GM18520 (cell line): ENCODE measurements around the gene ADCY5.
"Not testable (repeated sequence)": the region's sequence is repeated elsewhere in the genome, so short reads cannot be mapped to it uniquely, and the experiment has no call there.

ENCODE experiments used
- ATAC-seq: cut with Tn5 transposase; IDR thresholded peaks from one replicate; pipeline ENCODE4 v1.9.1; 2021; ENCODE audit not compliant: unreplicated experiment

The ADCY5 gene

DNA sequence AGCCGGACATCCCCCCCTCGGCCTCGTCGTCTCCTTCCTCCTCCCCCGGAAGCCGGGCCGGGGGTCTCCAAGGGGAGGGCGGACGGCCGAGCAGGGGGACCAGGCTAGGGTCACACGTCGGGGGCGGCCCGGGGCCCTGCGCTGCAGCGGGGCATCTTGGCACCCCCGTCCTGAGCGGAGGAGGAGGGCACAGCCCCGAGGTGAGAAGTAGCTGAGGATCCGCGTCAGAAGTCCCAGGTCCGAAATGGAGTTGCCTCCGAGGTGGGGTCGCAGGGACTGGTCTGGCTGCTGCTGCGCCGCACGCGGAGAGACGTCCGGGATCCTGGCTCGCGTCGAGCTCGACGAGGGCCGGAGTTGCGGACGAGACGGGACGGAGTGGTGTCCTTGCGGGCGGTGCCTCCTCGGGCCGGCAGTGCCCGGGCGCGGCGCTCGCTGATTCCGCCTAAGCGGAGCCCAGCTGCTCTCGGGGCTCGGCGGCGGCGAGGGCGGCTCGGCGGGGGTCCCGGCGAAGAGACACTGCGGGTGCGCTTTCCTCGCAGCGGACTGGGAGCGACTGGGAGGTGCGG, at the start of gene ADCY5:
TSS of gene ADCY5 (minus strand) at position 555 of the 566 bp plus-strand sequence. CDS start at position 10, 545 bp downstream.
- no peak for ATAC-seq

DNA sequence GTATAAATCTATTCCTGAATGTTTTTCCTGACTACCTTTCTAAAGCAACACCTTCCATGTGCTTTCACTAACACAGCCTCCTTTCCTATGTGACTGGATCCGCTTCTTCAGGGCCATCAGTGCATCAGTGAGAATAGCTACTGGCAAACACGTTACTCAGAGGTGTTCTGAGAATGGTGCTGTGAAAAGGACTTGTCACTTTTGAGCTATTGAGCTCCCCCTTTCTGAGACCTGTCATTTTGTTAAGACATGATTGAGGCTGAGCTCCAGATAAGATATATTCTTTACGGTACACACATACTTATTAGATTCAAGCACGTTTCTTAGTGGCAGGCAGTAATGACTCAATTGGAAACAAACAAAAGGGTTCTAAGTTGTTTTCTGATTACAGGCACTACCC, 45.0 kb upstream of the ADCY5 start:
- no peak for ATAC-seq

DNA sequence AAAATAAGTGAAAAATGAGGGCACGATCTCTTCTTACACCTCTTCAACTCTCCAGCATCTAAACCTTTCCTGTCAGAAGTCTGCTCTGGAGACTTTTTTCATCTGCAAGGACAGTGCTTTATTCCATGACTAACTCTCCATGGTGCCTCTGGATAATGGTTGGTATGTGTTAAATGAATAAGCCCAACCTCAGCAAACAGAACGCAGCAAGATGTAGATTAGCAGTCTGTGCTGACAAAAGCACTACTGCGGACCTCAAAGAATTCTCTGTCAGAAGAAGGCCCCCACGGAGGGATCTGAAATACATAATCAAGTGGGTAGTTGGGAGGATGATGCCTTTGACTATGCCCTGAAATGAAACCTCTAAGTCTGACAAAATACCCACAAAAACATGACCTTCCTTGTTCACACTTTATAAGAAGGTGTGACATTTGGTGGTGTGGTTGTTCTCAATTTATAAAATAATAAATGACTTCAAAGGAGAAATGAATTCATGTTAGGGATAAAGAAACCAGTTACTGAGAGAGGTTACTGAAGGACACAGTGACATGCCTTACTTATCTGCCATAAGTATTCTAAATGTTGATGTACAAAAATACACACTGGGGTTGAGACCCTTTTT, 43.2 kb upstream of the ADCY5 start:
- no peak for ATAC-seq

DNA sequence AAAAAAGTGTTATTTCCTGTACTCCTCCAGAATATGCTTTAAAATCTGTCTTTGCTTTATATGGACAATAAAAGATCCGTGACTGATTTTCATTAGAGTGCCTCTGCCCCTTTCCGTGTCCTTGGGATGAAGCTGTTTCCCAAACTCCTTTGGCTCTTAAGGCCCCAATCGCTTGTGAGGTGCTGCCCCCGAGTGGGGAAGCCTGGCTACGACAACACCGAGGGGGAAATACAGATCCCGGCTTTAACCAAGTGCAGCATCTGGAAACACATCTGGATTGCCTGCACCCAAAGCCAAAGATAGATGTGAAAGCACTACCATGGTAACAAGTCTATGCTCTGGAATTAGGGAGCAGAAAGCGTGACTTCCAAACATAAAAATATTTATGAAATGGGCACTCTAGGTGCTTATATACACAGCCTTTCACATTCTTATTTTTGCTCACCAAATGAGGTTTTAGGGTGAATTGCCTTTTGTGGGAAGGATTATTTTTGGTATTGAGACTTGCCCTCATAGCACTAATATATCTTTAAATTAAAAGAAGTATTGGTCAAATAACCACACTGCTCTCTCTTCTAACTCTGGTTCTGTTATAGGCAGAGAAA, 40.6 kb upstream of the ADCY5 start:
- no peak for ATAC-seq

DNA sequence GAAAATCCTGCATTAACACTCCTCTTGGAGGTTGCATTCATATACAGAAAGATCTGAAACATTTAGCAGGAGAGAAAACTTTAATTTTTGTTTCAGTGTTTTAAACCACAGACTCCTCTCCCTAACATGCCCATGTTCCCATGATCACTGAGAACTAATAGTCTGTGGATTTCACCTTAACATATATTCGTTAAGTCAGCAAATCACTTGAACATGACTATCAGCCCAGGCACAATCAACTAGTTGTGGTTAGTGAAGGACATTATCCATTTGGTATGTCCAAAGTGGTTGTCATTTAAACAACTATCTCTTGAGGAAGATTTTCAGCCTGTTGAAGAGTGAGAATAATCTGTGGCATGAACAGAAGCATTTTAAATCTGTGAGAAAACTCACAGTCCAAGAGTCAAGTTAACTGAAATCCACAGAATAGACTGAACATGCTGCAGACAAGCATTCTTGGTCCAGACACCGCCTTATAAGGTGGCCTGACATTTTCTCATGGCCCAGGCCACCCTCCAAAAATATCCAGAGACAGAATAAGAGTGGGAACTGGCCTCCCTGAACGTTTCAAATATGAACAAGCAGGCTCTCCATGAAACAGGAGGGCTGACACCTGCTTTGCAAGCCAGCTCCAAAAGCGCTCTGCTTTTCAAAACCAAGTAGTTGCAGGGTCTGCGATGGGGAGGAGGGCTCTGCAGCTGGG, 39.9 kb upstream of the ADCY5 start:
- no peak for ATAC-seq

DNA sequence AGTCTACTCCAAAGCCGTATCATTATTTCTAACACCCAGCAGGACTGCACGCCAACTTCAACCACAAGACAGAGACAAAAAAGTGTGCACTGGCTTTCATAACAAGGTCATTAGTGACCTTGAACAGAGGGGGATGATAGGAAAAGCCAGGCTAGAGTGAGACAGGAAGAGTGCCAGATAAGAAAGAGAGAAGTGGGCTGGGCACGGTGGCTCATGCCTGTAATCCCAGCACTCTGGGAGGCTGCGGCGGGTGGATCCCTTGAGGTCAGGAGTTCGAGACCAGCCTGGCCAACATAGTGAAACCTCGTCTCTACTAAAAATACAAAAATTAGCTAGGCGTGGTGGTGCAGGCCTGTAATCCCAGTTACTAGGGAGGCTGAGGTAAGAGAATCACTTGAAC, 38.2 kb upstream of the ADCY5 start:
- not testable (repeated sequence) for ATAC-seq

DNA sequence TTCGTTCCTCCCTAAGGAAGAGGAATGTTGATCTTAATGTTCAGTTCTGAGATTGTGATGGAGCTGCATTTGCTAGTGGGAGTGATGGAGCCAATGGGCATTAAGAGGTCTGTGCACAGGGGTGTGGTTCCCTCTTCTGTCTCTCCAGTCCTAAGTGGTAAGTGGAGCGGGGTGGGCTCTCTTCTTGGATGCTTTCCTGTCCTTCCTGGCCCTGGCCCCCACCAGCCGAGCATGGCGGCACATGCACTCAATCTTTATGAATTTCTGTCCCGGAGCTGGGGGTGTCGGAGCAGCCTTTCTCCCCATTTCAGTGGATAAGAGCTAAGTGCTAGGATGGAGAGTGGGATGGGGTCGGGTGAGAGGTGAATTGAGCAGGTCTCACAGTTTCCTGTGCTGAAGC, 37.6 kb upstream of the ADCY5 start:
- no peak for ATAC-seq

DNA sequence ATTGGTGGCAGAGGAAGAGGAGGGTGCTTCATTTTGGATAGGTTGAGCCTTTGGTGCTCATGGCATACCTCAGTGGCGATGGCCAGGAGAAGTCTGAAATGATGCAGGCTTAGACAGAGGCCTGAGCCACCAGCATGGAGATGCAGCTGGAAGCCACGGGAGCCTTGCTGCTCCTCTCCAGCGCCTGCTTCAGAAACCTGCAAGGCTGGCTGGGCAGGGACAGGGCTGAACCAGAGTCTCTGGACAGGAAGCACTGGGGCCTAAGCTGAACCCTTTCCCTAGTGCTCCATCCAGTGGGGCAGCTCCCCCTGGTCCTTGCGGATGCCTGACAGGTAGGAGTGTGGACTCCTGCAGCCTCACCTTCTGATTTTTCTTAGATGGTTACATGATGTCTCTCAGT, 36.7 kb upstream of the ADCY5 start:
- no peak for ATAC-seq

DNA sequence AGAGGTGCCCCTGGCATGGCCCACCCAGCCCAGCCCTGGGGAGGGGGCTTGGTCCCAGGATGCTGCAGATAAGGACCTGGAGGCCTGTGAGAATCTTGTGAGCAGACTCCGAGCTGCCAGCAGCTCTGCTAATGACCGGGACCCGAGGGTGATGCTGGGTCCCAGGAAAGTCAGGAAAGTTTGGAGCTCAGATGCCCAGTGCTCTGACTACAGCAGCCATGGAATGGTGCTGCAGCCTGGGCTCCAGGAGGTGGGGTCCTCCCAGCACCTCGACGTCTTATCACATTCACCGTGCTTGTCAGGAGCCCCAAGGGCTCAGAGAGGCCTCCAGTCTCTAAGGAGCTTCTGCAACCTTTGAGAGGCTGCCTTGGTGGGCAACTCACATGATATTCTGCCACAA, 34.3 kb upstream of the ADCY5 start:
- no peak for ATAC-seq

DNA sequence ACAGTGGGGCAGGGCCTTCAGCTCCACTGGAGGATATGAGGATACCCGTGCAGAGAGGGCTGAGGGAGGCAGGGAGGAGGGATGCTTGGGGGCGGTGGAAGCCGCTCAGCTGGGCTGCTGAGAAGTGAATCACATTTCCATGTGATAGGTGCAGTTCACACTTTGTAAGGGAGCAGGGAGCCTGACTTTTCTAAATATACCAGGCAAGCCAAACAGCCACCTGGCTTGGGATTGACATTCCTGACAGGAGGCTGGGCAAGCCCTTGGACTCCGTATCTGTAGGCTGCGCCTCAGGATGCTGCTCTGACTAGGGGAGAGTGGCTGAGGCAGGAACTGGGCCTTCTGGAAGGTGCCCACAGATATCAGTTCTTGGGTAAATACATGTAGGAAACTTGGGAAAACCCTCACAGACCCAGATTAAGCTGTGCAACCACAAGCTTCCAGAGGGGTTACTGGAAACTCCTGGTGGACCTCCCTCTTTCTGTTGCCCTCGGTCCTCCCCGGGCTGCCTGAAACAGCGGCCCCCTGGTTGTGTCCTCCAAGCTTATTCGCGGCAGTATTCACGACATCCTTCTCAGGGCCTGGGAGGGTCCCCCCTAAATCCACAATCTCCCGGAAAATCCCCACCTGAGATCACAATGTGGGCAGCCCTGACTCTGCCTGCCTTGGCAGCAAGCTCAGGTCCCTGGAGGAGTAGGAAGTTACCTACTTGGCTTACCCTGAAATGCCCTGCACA, 33.0 kb upstream of the ADCY5 start:
- ATAC-seq = no peak

DNA sequence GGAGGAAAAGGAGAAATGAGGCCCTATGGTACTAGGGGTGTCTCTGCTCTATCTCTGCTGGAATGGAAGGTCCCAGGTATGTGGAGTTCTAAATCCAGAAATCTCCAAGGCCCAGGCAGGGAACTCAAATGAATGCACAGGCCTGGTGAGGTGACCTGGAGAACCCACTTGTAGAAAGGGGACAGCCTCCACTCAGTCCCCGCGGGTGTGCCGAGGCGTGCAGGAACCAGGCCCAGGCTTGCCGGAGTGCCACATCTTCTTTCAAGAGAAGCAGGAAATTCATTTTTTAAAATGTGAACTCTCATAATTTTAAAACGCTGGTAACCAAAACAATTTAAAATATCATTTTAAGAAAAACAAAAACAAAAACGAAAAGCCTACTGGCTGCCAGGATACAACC, 32.2 kb upstream of the ADCY5 start:
- ATAC-seq = no peak

DNA sequence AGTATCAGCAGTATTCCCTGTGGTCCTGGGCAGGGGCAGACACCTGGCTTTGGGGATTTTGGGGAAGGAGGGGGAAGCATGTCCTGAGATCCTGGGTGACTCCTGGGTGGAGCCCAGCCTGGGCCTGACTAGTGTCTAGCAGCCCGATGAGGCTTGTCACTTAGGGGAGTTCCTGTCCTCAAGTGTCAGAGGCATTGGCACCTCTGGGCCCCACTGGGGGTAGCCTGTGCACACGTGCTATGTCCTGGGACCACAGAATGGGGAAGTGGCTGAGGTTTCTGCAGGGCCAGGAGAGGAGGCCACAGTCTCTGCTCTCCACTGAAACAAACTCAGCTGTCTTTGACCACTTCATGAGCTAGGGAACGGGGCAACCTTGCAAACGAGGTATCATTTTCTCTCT, 31.5 kb upstream of the ADCY5 start:
- peak; percentile 68 for ATAC-seq

DNA sequence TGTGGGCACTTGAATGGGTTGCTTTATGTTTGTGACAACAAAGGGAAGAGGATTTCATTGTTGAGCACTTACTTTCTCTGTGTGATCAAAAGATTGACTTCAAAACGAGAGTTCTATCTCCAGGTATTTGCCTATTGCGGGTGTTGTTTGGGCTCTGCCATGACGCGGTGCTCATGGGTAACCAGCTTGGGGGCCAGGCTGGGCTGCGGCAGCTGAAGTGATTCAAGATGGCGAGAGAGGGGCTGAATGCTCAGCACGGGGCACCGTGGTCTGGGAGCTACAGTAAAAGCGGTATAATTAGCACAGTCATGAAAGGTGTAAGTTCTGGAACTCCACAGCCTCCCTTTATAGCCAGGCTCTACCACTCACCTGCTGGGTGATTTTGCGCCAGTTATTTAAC, 31.0 kb upstream of the ADCY5 start:
- ATAC-seq = no peak

DNA sequence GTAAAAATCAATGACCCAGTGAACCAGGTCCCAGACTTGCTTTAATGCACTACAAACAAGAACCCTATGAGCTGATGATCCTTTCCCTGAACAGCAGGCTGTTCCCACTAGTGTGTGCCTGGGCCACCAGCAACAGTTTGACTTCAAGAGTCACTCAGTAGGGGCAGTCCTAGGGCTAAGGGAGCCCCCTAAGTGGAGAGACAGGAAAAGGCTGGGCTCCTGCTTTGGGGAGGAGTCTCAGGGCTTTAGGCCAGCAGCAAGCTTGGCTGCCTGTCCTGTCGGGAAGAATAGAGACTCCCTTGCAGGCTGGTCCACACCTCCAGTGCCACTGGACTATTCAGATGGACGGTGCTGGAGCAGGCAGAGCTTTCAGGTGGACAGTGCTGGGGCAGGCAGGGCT, 29.4 kb upstream of the ADCY5 start:
- no peak for ATAC-seq

DNA sequence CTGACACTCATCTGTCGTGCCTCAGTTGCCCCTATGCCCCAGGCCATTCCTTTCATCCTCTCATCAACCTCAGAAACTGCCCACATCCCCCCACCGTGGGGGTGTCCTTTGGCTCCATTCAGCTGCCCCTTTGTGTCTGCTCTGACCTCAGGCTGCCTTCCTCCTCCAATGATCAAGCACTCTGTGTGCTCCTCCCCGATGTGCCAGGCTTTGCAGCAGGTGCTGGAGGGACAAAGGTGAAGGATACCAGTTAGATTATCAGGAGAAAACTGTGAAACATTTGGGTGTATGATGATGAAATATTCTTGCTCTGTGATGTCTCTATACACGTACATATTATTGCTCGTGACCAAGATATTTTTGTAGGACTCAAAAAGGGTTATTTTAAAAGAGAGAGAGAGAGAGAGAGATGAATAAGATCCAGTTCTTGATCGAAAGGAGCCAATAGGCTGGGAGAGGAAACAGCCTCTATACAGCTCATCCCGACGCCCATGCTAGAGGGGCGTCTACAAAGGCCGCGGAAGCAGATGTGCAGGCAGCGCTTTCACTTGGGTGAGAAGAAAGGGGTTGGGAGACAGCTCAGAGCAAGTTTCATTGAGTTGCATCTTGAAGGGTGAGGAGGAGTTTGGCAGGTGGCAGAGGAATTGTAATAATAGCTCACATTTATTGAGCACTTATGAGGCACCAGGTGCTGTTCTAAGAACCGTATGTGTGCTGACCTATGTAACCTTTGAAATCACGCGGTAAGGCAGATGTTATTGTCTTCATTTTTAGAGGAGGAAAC, 28.3 kb upstream of the ADCY5 start:
- no peak for ATAC-seq

DNA sequence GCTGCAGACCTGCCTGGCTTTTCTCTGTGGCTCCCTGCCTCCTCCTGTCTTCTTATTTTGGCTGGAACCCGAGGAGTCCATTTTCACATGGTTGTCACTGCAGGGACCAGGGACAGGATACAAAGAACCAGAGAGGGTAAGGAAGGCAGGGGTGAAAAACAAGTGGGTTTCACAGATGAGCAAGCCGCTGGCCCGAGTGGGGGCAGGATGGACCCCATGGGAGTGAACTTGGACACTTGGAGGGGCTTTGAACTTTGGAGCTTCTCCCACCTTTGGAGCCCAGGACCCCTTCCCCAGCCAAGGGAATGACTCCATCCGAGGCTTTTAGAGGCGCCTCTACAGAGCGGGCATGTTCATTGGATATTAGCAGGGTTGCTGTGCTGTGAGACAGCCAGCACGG, 26.9 kb upstream of the ADCY5 start:
- no peak for ATAC-seq

DNA sequence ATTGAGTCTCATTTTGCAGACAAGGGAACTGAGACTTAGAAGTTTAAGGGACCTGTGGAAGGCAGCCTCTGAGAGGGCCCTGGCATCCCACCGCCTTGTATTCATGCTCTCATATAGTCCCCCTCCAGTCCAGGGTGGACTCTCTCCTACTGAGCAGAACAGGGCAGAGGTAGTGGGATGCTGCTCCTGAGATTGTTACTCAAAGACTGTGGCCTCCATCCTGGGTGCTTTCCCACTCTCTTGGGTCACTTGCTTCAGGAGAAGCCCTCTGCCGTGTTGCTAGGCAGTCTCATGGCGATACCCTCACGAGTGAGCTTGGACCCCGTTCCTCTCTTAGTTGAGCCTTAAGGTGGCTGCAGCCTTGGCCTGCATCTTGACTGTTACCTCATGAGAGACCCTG, 22.2 kb upstream of the ADCY5 start:
- no peak for ATAC-seq

DNA sequence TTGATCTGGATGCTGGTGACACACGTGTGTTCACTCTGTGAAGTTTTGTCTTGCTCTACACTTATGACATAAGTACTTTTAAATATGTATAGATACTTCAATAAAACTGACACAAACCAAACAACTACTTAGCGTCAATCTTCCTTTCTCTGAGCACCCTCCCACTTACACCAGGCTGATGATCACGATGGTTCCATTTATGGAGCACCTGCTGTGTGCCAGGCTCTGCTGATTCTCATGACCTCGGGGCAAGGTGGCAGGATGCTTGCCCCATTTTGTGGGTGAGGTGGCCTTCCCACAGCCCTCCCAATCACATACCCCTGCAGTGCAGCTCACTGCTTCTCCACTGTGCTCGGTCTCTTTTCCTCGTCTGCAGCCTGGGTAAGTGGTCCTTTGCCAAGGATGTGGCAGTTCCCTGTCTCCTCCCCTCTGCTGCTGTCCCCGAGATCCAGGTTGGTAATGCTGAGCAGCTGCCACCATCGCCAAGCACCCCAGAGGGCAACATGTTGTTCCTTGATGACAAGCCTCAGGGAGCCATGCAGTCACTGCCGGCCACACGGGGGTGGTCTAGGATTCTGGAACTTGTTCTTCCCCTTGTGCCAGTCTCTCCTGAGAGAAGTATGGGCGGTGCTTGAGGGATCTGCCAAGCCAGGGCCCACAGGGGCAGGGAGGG, 20.6 kb upstream of the ADCY5 start:
- no peak for ATAC-seq

DNA sequence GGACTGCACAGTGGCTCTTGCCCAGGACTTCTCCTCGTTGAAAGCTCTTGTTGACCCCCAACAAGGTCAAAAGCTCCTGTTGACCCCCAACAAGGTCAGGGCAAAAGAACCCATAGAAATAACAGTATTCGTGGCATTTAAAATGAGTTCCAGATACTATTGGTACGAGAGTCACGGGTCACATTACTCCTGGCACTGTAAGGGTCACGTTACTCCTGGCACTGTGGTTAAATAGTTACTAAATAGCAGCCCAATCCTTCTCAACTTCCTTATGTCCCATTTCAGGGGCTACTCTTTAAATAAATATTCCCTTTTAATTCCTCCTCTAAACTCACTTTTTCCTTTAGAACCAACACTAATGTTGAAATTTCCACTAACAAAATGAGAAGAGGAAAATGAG, 18.2 kb upstream of the ADCY5 start:
- ATAC-seq = no peak

DNA sequence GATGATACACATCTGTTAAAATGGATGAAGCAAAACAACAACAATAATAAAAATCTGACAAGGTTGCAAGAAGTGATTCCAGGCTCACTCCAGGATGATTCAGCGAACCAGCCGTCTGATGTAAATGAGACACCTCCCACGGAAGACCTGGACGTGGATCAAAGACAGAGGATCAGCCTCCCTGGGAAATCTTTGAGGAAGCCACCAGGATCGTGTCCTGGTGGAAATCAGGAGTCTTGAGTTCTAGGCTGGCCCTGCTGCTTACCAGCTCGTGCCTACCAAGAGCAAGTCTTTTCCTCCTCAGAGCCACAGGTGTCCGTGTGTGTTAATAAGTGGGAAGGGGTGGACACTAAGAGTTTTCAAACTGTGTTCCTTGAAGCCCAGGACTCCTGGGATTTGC, 15.3 kb upstream of the ADCY5 start:
- no peak for ATAC-seq
